Activated naive CD4-positive, alpha-beta T cell treated with Interleukin-2 at 50 U/mL for 16 hours (primary cell): Measurements from ENCODE around the gene GSS.
"Not testable (repeated sequence)": the region's sequence is repeated elsewhere in the genome, so short reads cannot be mapped to it uniquely, and the experiment has no call there.

Experiments
- DNase-seq: peaks from one replicate; pipeline ENCODE4 v3.0.0-alpha.2; 2020

The GSS gene

GRCh38 chr20:34942301-34942700 lies 13.3 kb downstream of the GSS start:
- no peak for DNase-seq

- DNase-seq = no peak
Observed at GRCh38 chr20:34941226-34941625, 14.4 kb downstream of the GSS start.

GRCh38 chr20:34940081-34940481 lies 15.5 kb downstream of the GSS start:
- DNase-seq = no peak

GRCh38 chr20:34938466-34939163 lies 17.0 kb downstream of the GSS start:
- DNase-seq = no peak

GRCh38 chr20:34931771-34932170 lies 23.8 kb downstream of the GSS start:
- no peak for DNase-seq

- no peak for DNase-seq
Observed at GRCh38 chr20:34928411-34928810, 27.2 kb downstream of the GSS start.

- no peak for DNase-seq
Observed at GRCh38 chr20:34927736-34928135, 27.9 kb downstream of the GSS start.

GRCh38 chr20:34926581-34926980 lies 29.0 kb downstream of the GSS start:
- no peak for DNase-seq

GRCh38 chr20:34925981-34926380 lies 29.6 kb downstream of the GSS start:
- DNase-seq = no peak

- DNase-seq = no peak
Observed at GRCh38 chr20:34925341-34925740, 30.3 kb downstream of the GSS start.

GRCh38 chr20:34923414-34923813 lies 32.2 kb downstream of the GSS start:
- no peak for DNase-seq

- no peak for DNase-seq
Observed at GRCh38 chr20:34922654-34923381, 32.8 kb downstream of the GSS start.

- DNase-seq = no peak
Observed at GRCh38 chr20:34921436-34921835, 34.2 kb downstream of the GSS start.

GRCh38 chr20:34920055-34920454 lies 35.6 kb downstream of the GSS start:
- DNase-seq = no peak

- DNase-seq = no peak
Observed at GRCh38 chr20:34916774-34917354, 38.7 kb downstream of the GSS start.

GRCh38 chr20:34915749-34916455 lies 39.7 kb downstream of the GSS start:
- no peak for DNase-seq

GRCh38 chr20:34915131-34915530 lies 40.5 kb downstream of the GSS start:
- no peak for DNase-seq

- DNase-seq = no peak
Observed at GRCh38 chr20:34907616-34908469, 47.8 kb downstream of the GSS start.

- DNase-seq = no peak
Observed at GRCh38 chr20:34904202-34904621, 51.4 kb downstream of the GSS start.

GRCh38 chr20:34898731-34899130 lies 56.9 kb downstream of the GSS start:
- DNase-seq = not testable (repeated sequence)

GRCh38 chr20:34898129-34898528 lies 57.5 kb downstream of the GSS start:
- DNase-seq = not testable (repeated sequence)

GRCh38 chr20:34896086-34896621 lies 59.5 kb downstream of the GSS start:
- no peak for DNase-seq
